ENCODE data around the gene NAXE. TPM values are rescaled to one million over a fixed set of nuclear protein-coding genes. Genes with fewer than 3 reads are reported as not detected.

The NAXE gene
- total and polyA plus RNA-seq, 2 of the 13 experiments (the other 11 are each of a cell fraction or from before 2014, with no cell fraction given), result 39.4 to 59.4 TPM

GRCh38 chr1:156571919-156572662 is 19.5 kb upstream of the NAXE start, which contains the start of gene IQGAP3 (continued):
- TF ChIP-seq ARNT2 (CRISPR knock-in tag; IDR thresholded peaks at IDR 0.05; ENCODE audit: low read depth), result no peak
- TF ChIP-seq ZNF761 (CRISPR knock-in tag; conservative IDR thresholded peaks at IDR 0.05), result no peak
- TF ChIP-seq ZNF10 (CRISPR knock-in tag; IDR thresholded peaks at IDR 0.05; ENCODE audit: borderline replicate concordance, low read depth), result no peak
- TF ChIP-seq XRCC5 (optimal IDR thresholded peaks at IDR 0.05; ENCODE audit: low read length), result peak; percentile 61
- TF ChIP-seq ZNF75D (CRISPR knock-in tag; IDR thresholded peaks at IDR 0.05; ENCODE audit: borderline replicate concordance), result no peak
- TF ChIP-seq ZNF329 (CRISPR knock-in tag; IDR thresholded peaks at IDR 0.05; ENCODE audit: low read depth), result no peak
- 0 out of 2 replicates have a peak, but pooled peaks have one; percentile 27 for TF ChIP-seq ZNF317 (CRISPR knock-in tag; IDR thresholded peaks at IDR 0.05)
- no peak for TF ChIP-seq ZFP36 (IDR thresholded peaks at IDR 0.05; ENCODE audit: borderline replicate concordance, low read depth, low read length, partially characterized antibody)
- no peak for TF ChIP-seq JUND (CRISPR knock-in tag; IDR thresholded peaks at IDR 0.05)
- TF ChIP-seq IRF2 (CRISPR knock-in tag; IDR thresholded peaks at IDR 0.05), result peak; percentile 72
- no peak for TF ChIP-seq U2AF1 (optimal IDR thresholded peaks at IDR 0.05; ENCODE audit: low read depth, low read length)
- no peak for TF ChIP-seq ZNF83 (CRISPR knock-in tag; IDR thresholded peaks at IDR 0.05; ENCODE audit: borderline replicate concordance)
- TF ChIP-seq MBD4 (IDR thresholded peaks at IDR 0.05; ENCODE audit: borderline replicate concordance, low read length), result no peak
- TF ChIP-seq FOSL2 (CRISPR knock-in tag; IDR thresholded peaks at IDR 0.05), result 0 out of 2 replicates have a peak, but pooled peaks have one; percentile 35
- TF ChIP-seq ZNF335 (CRISPR knock-in tag; IDR thresholded peaks at IDR 0.05), result 0 out of 2 replicates have a peak, but pooled peaks have one; percentile 24
- no peak for TF ChIP-seq POLR2AphosphoS2 (IDR thresholded peaks at IDR 0.05; ENCODE audit: low read depth, low read length)
- TF ChIP-seq FLYWCH1 (CRISPR knock-in tag; IDR thresholded peaks at IDR 0.05), result no peak
- TF ChIP-seq ZFY (CRISPR knock-in tag; IDR thresholded peaks at IDR 0.05), result peak; percentile 68
- TF ChIP-seq ZNF709 (CRISPR knock-in tag; IDR thresholded peaks at IDR 0.05), result no peak
- no peak for TF ChIP-seq ZNF337 (CRISPR knock-in tag; IDR thresholded peaks at IDR 0.05; ENCODE audit: borderline replicate concordance, low read depth)
- no peak for TF ChIP-seq MED8 (CRISPR knock-in tag; IDR thresholded peaks at IDR 0.05; ENCODE audit: insufficient replicate concordance)
- peak; percentile 40; the same call in 1 of the 2 replicates for TF ChIP-seq NFYB (CRISPR knock-in tag; IDR thresholded peaks at IDR 0.05)
- no peak for TF ChIP-seq RAD51 (IDR thresholded peaks at IDR 0.05; ENCODE audit: borderline replicate concordance)
- TF ChIP-seq CEBPG (CRISPR knock-in tag; IDR thresholded peaks at IDR 0.05), result no peak
- no peak for TF ChIP-seq TEF (CRISPR knock-in tag; IDR thresholded peaks at IDR 0.05)
- TF ChIP-seq EP300 (IDR thresholded peaks at IDR 0.05; ENCODE audit: low read depth in 2 of 2, low read length in 2 of 2), result no peak
- TF ChIP-seq EP300 (CRISPR knock-in tag; IDR thresholded peaks at IDR 0.05; ENCODE audit: borderline replicate concordance), result no peak
- peak; percentile 55 for TF ChIP-seq MNT (IDR thresholded peaks at IDR 0.05)
- no peak for TF ChIP-seq ZFP82 (CRISPR knock-in tag; IDR thresholded peaks at IDR 0.05; ENCODE audit: borderline replicate concordance)
- TF ChIP-seq SMC3 (IDR thresholded peaks at IDR 0.05; ENCODE audit: low read length), result no peak
- no peak for TF ChIP-seq ZNF292 (CRISPR knock-in tag; IDR thresholded peaks at IDR 0.05; ENCODE audit: borderline replicate concordance, low read depth)
- no peak for TF ChIP-seq ZSCAN22 (CRISPR knock-in tag; IDR thresholded peaks at IDR 0.05)

All from HepG2 (cell line).